Skeletal muscle cell (primary cell): ENCODE data around the gene DACT1.

Source experiments
- DNase-seq: peaks from one replicate; pipeline ENCODE4 v3.0.0-alpha.2; 2010; ENCODE audit warnings: low read depth
- H3K4me3 ChIP-seq: 2 replicates; pipeline ENCODE4 v1.5.1; 2011; ENCODE audit warnings: low read depth, mild to moderate bottlenecking, control low read depth, low read length, moderate library complexity

The DACT1 gene

DNA sequence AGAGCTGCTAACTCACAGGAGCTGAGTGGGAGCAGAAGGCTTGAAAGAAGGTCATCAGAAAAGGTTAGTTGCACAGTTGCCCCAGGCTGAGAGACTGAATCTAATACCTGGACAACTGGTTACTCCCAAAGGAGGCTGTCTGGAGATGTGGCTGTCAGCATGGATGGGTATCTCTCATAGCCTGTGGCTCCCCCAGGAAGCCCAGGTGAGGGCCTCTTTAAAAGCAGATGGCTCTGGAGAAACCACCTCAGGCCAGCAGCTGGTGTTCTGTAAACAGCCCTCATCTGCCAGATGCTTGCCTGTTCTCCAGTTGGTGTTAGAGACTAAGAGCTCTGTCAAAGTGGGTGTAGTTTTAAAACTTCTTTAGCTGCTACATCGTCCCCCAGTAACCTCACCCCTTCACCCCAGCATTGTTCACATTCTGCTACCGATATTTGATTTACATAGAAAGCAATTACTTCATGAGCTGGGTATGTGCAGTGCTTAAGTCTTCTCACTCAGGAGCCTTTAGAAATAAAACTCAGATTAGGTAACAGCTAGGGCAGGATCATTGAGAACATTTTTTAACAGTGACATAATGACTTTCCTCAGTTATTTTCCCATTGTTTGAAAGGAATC, 25.8 kb downstream of the DACT1 start:
- peak; percentile 82 for DNase-seq
- no peak overlapping the region for H3K4me3 ChIP-seq

GRCh38 chr14:58665773-58666500, 28.2 kb downstream of the DACT1 start:
- no peak for DNase-seq

DNA sequence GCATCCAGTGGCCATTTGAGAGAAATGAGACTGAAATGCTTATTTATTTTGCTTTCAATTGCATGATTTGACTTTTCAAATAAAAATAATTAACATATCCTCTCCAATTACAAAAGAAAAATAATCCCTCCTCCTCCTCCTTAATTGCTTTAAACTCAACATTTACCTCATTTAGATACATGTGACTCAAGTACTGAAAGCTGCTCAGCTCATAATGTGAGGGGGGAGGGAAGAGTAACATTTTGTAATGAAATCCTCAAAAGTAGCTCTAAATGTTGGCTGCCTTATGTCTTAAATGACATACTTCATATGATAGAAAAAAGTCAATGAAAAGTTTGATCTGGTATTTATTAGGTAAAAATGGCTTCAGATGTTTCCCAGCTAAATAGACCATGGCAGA, 29.0 kb downstream of the DACT1 start:
- H3K4me3 ChIP-seq: no peak overlapping the region
- no peak for DNase-seq

More at GRCh38 chr14:58665773-58666500, 28.2 kb downstream of the DACT1 start:
- no peak overlapping the region for H3K4me3 ChIP-seq

DNA sequence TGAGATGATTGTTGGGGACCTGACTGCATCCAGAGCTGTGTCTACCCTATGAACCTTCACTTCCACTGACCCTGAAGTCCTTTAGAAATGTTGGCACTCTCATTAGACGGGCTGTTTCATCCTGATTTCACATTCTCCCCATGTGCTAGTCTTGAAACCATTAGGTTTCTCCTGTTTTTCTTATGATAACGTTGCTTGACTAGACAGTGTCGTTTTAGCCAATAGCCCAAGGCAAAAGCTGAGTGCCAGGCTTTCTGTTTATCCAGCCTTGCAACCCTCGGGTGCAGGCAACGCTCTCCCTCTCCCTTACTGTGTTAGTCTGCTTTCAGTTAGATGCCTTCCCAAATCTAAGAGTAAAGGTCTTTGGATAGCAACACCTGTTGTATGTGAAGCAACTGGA, 30.1 kb downstream of the DACT1 start:
- DNase-seq: no peak
- H3K4me3 ChIP-seq: no peak overlapping the region

GRCh38 chr14:58668848-58669480, 31.2 kb downstream of the DACT1 start:
- no peak overlapping the region for H3K4me3 ChIP-seq

DNA sequence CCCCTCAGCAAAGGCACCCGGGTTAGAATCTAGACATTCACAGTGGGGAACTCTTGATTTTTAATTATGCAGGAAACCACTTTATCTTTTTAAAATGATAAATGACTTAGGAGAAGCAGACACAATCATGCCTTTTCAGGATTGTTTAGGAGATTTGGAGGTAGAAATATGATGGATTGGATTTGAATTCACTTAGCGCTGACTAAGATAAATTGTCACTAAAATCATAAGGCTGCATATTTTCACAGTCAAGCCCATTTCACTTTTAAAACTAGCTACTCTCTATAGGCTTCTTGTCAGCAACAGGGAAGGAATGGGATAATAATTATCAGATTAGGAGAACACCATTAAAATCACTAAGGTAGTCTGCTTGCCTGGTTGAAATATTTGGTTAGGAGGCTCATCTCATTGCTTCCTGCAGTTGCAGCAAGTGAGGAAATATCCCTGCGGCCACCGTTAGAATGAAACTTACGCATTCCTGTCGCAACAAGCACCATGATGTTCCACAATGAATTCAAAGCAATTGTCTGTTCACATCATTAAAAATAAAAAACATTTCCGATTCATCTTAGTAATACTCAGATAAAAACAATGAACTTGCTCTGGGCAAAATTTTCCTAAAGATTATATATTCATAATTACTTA, 31.9 kb downstream of the DACT1 start:
- H3K4me3 ChIP-seq: no peak overlapping the region
- DNase-seq: no peak

More at GRCh38 chr14:58668848-58669480, 31.2 kb downstream of the DACT1 start:
- DNase-seq: no peak

DNA sequence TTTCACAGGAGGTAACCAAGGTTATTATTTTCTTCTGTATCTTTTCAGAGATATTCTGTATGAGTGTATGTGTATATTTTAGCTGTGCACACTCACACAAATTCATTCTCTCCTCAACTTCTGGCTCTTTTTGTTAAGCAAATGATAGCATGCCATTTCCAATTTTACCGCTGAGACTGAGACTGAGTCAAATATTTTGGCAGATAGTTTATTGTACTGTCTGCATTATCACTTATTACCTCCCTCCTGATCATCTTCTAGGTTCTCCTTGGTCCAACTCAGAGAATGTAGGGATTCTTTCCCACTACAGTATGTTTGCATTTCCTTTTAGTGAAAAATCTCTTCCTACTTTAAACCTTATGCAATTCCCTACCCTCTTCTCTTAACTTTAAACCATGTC, 33.3 kb downstream of the DACT1 start:
- DNase-seq: no peak
- no peak overlapping the region for H3K4me3 ChIP-seq

- DNase-seq: no peak
- no peak overlapping the region for H3K4me3 ChIP-seq
These were observed 33.7 kb downstream of the DACT1 start for GRCh38 chr14:58671436-58671835.

DNA sequence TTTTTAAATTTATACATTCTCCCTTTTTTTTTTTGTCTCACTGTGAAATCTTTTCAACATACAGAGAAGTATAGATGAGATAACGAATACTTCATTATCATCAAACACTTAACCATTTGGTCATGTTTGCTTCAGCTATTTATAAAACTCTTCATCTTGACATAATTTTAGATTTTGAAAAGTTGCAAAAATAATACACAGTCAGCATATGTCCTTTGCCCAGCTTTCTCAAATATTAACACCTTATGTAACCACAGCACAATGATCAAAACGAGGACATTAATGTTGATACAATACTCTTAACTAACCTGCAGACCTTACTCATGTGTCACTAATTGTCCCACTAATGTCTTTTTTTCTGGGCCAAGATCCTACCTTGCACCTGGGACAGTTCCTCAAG, 36.0 kb downstream of the DACT1 start:
- H3K4me3 ChIP-seq: no peak overlapping the region
- no peak for DNase-seq

- H3K4me3 ChIP-seq: no peak overlapping the region
- no peak for DNase-seq
These were observed 39.2 kb downstream of the DACT1 start for GRCh38 chr14:58677001-58677400.

- no peak overlapping the region for H3K4me3 ChIP-seq
- no peak for DNase-seq
These were observed 39.8 kb downstream of the DACT1 start for GRCh38 chr14:58677517-58677916.

GRCh38 chr14:58677996-58678395, 40.2 kb downstream of the DACT1 start:
- no peak for DNase-seq
- H3K4me3 ChIP-seq: no peak overlapping the region

- H3K4me3 ChIP-seq: no peak overlapping the region
- DNase-seq: no peak
These were observed 42.9 kb downstream of the DACT1 start for GRCh38 chr14:58680698-58681097.

- no peak for DNase-seq
- no peak overlapping the region for H3K4me3 ChIP-seq
These were observed 49.6 kb downstream of the DACT1 start for GRCh38 chr14:58687232-58687795.

GRCh38 chr14:58690801-58691516, 53.2 kb downstream of the DACT1 start:
- H3K4me3 ChIP-seq: no peak overlapping the region
- no peak for DNase-seq

DNA sequence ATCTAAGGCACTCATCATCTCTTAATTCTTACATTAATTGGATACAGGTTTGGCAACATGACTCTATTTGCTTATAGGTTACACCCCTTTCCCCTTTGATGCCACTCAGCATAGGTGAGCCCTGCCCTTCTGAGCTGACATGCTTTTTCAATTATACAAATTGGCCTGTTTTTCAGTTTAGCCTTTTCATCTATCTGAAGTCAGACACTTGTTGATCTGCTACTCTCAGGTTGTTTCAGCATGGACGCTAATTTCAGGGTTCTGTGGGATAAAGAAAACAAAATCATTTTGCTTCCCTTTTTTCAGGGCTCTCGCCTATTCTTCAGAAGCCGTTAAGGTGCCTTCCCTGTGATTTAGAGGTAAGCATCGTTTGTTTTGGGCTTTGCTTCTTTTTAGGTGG, 55.3 kb downstream of the DACT1 start:
- H3K4me3 ChIP-seq: no peak overlapping the region
- no peak for DNase-seq

- DNase-seq: no peak
- H3K4me3 ChIP-seq: no peak overlapping the region
These were observed 57.8 kb downstream of the DACT1 start for GRCh38 chr14:58695514-58695913.

DNA sequence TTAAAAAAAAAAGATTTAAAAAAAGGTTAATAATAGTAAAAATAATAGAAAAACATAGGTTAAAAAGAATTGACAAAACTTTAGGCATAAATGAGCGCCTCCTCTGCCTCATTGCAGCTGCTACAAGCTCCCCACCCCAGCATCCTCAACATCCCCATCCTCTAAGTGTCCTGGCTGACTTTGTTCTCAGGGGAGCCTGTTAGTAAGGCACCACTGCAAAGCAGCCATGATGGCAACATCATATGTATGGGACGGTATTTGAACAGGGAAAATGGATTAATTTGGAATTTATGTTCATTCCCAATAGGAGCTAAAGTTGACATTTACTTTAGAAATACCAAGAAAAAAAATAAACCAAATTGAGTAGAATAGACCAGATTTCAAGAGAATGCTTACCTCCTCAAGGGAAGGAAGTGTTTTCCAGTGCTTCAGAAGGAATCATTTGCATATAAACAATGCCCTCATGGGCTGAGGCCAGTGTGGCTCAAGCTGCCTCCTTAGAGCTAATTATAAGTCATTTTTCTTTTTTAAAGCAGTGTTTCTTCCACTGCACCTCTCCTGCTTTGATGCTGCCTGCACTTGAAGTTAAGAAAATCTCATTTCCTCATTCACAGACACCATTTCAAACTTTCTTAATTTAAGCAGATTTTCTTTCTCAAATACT, 59.6 kb downstream of the DACT1 start:
- DNase-seq: no peak
- no peak overlapping the region for H3K4me3 ChIP-seq
